Epidermal melanocyte (primary cell): ENCODE measurements around the gene CNR1.

ENCODE experiments used
- DNase-seq: peaks from one replicate; pipeline ENCODE4 v3.0.0; 2011; ENCODE audit warnings: low spot score; ENCODE audit not compliant: insufficient read length

CNR1 gene

DNA sequence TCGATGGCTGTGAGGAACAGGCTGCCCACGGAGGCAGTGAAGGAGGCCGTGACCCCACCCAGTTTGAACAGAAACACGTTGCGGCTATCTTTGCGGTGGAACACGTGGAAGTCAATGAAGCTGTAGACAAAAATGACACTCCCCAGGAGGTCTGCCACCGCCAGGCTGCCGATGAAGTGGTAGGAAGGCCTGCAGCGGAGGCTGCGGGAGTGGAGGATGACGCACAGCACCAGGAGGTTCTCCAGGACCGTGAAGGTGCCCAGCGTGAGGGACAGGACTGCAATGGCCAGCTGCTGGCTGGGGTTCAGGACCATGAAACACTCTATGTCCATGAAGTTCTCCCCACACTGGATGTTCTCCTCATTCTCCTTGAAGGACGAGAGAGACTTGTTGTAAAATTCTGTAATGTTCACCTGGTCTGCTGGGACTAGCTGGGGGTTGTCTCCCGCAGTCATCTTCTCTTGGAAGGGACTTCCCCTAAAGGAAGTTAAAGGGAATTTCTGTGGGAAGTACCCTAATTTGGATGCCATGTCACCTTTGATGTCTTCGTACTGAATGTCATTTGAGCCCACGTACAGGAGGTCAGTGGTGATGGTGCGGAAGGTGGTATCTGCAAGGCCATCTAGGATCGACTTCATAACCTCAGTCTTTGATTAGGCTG, 21.4 kb downstream of the CNR1 start:
- no peak for DNase-seq

DNA sequence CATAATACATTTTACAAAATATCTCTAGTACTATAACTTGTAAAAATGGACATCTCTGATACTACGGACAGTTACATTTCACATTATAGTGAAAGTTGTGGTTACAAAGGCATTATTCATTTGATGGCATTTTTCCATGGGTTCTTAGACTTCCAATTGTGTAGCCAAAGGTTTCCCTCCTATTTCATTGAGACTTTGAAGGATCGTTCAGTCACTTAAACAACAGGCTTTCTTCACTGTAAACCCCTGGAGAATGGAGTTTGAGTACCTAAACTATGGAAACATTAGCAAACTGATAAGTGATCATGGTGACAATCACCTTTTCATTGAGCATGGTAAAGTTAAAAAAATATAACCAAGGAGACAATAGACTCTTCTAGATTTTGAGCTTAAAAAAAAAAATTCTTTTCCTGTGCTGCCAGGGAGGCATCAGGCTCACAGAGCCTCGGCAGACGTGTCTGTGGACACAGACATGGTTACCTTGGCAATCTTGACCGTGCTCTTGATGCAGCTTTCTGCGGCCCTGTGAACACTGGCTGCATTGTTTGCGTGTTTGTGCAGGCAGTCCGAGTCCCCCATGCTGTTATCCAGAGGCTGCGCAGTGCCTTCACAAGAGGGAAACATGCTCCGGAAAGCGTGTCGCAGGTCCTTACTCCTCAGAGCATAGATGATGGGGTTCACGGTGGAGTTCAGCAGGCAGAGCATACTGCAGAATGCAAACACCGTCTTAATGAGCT, 22.6 kb downstream of the CNR1 start:
- no peak for DNase-seq

GRCh38 chr6:88142297-88142668, 23.9 kb downstream of the CNR1 start:
- no peak for DNase-seq

- DNase-seq: no peak
Observed at GRCh38 chr6:88141561-88142296, 24.4 kb downstream of the CNR1 start.

DNA sequence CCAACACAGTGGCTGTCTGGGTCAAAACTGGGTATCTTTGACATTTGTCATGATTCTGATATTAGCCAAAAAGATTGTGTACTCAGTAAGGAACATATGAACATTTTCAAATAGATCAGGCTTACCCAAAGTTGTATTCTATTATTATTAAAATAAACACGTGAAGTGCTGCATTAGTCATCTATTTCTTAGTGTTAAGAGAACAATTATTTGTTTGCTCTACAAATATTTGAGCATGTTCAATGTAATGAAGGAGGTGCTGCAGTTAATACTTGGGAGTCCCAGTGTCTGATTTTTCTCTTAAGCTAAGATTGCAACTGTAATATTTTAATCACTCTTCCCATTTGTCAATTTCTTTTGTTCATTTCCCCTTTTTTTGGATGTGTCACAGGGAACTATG, 28.2 kb downstream of the CNR1 start:
- no peak for DNase-seq

DNA sequence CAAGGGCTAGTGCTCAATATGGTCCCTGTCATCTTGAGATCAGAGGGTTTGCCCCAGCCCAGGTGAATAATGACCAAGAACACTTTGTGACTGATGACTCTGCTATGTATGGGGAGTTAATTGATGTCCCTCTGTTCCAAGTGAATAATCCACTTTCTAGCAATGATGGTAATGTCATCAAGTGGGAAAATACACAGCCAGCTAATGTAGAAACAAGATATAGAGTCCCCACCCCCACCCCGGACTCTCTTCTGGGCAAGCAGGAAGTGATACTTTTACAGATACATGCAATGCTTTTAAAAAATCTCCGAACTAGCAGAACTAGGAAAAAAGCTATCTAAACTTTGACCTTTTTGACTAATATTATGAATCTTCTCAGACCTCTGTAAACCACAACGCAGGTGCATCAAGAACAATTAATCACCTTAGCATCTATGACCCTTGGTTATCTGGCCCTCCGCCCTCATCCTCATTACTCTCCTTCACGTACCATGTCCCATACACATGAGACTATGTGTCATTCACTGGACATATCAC, 30.5 kb downstream of the CNR1 start:
- DNase-seq: no peak

- no peak for DNase-seq
Observed at GRCh38 chr6:88134575-88134974, 31.6 kb downstream of the CNR1 start.

DNA sequence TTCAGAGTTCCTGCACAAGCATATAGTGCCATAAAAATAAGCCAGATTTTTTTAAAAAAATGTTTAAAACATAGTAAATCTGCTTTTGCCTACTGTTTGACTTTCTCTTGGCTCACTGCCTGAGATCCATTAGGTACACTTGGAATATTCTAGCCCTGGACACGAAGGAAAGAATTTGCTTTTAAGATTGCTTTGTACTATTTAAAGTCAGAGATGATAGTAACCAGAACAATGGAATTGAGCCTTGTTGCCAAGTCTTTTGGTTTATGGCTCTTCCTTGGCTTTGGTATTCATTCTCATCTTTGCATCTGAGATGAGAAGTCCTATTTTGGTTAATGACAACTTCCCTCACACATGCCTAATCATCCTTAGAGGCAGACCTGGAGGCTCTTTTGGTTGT, 32.4 kb downstream of the CNR1 start:
- DNase-seq: no peak

GRCh38 chr6:88124925-88125557, 41.1 kb downstream of the CNR1 start:
- no peak for DNase-seq

DNA sequence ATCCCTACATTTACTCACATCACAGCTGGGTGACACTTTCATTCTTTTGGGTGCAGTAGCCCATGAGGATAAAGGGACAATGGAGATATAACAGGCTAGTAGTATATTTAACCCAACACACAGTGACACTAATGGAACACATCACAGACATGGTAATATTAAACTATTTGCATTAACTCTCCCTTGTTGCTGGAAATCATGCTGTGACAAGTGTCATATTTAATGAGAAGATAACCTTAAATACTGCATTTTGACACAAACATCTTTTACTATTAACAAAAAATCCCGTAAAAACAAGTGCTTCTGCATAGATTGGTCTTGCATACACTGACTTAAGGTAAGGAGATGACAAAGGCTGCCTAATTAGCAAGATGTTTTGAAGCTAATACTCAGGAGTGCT, 45.5 kb downstream of the CNR1 start:
- no peak for DNase-seq

- no peak for DNase-seq
Observed at GRCh38 chr6:88119769-88120168, 46.4 kb downstream of the CNR1 start.

DNA sequence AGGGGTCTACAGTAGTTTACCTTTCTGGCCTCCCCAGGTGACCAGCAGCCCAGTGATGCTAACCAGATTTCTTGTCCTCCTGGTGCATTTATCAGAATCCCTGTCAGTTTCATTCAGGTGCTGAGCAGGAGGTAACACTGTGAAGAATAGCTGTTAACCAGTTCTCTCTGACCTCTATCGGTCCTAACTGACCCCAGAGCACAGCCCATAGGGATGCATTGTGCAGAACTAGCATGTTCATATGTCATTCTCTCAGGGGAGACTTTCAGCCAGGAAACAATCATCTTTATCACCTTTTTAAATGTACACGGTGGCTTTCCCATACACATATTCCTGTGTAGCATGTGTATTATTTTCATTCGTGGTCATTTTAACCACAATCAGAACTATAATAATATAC, 49.9 kb downstream of the CNR1 start:
- DNase-seq: no peak

GRCh38 chr6:88115307-88115706, 50.8 kb downstream of the CNR1 start:
- no peak for DNase-seq

GRCh38 chr6:88114838-88115237, 51.3 kb downstream of the CNR1 start:
- no peak for DNase-seq

GRCh38 chr6:88111991-88112390, 54.2 kb downstream of the CNR1 start:
- DNase-seq: no peak

- DNase-seq: no peak
Observed at GRCh38 chr6:88107241-88107640, 58.9 kb downstream of the CNR1 start.

DNA sequence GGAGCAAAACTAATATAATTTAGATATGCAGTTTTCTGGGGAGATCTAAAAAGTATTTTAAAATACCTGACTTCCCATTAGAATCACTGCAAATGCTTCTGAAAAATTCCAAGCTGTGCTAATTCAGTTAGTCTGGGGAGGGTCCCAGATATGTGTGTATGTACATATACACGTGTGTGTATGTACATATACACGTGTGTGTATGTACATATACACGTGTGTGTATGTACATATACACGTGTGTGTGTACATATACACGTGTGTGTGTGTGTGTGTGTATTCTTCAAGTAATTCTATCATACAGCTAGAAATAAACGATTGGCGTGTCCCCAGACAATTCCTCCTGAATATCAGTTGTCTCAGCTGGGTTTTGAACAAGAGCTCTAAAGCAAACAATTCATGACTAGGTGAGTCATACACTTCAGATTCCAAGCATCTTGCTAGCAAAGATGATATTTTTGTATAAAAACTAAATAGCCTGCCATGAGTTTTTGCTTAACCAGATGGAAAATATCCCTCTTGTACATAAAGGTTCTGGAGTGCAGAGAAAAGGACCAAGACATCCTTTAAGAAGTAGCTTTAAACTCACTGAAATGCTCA, 60.3 kb downstream of the CNR1 start:
- DNase-seq: no peak
